H9 (cell line): ENCODE data around the gene PCA3. TPM values are rescaled to one million over a fixed set of nuclear protein-coding genes. Genes with fewer than 3 reads are reported as not detected.

Experiments
- DNase-seq: peaks from one replicate; pipeline ENCODE4 v3.0.0-alpha.2; 2017
- H2AFZ ChIP-seq: one replicate; pipeline ENCODE4 v1.6.1; 2013; ENCODE audit warnings: mild to moderate bottlenecking, low read length, control low read depth, moderate library complexity
- H2AK5ac ChIP-seq: 2 replicates; pipeline ENCODE4 v1.6.1; 2013; ENCODE audit warnings: low read length, control low read depth, mixed read lengths; ENCODE audit not compliant: insufficient read length
- H2BK120ac ChIP-seq: one replicate; pipeline ENCODE4 v1.6.1; 2013; ENCODE audit warnings: low read depth, mild to moderate bottlenecking, low read length, control low read depth, inconsistent platforms; ENCODE audit not compliant: poor library complexity, severe bottlenecking
- H2BK12ac ChIP-seq: 2 replicates; pipeline ENCODE4 v1.6.1; 2013; ENCODE audit warnings: low read length, control low read depth, mixed read lengths, low read depth; ENCODE audit not compliant: insufficient read length
- H2BK15ac ChIP-seq: 2 replicates; pipeline ENCODE4 v1.6.1; 2013; ENCODE audit warnings: low read depth, low read length, control low read depth
- H2BK20ac ChIP-seq: one replicate; pipeline ENCODE4 v1.6.1; 2013; ENCODE audit warnings: low read depth, mild to moderate bottlenecking, low read length, control low read depth, inconsistent platforms; ENCODE audit not compliant: poor library complexity, severe bottlenecking
- H2BK5ac ChIP-seq: 2 replicates; pipeline ENCODE4 v1.6.1; 2013; ENCODE audit warnings: low read length, control low read depth, mixed read lengths; ENCODE audit not compliant: insufficient read length
- H3K14ac ChIP-seq: 2 replicates; pipeline ENCODE4 v1.6.1; 2013; ENCODE audit warnings: low read length, control low read depth; ENCODE audit not compliant: insufficient read depth
- H3K18ac ChIP-seq: 2 replicates; pipeline ENCODE4 v1.6.1; 2013; ENCODE audit warnings: low read depth, mild to moderate bottlenecking, mixed read lengths, low read length, control low read depth; ENCODE audit not compliant: insufficient read length
- H3K23ac ChIP-seq: 2 replicates; pipeline ENCODE4 v1.6.1; 2013; ENCODE audit warnings: low read length, control low read depth, mixed read lengths, low read depth; ENCODE audit not compliant: insufficient read length
- H3K23me2 ChIP-seq: 2 replicates; pipeline ENCODE4 v1.6.1; 2013; ENCODE audit warnings: low read depth, mild to moderate bottlenecking, mixed read lengths, low read length, control low read depth; ENCODE audit not compliant: insufficient read length, poor library complexity, severe bottlenecking
- H3K27ac ChIP-seq: 2 replicates; pipeline ENCODE4 v1.5.1; 2013; ENCODE audit warnings: low read length, control low read depth, mixed read lengths, low read depth; ENCODE audit not compliant: insufficient read length
- H3K27me3 ChIP-seq: 2 replicates; pipeline ENCODE4 v1.6.1; 2013; ENCODE audit warnings: low read length, control low read depth, inconsistent platforms; ENCODE audit not compliant: insufficient read depth
- H3K4ac ChIP-seq: 2 replicates; pipeline ENCODE4 v1.6.1; 2013; ENCODE audit warnings: low read depth, mild to moderate bottlenecking, control low read depth, inconsistent platforms, low read length, moderate library complexity
- H3K4me1 ChIP-seq: 2 replicates; pipeline ENCODE4 v1.6.1; 2013; ENCODE audit warnings: low read length, control low read depth, inconsistent platforms; ENCODE audit not compliant: insufficient read depth
- H3K4me2 ChIP-seq: 2 replicates; pipeline ENCODE4 v1.6.1; 2013; ENCODE audit warnings: low read length, control low read depth, mixed read lengths; ENCODE audit not compliant: insufficient read length, insufficient read depth
- H3K56ac ChIP-seq: 2 replicates; pipeline ENCODE4 v1.6.1; 2013; ENCODE audit warnings: low read depth, mild to moderate bottlenecking, mixed read lengths, low read length, control low read depth; ENCODE audit not compliant: insufficient read length
- H3K79me1 ChIP-seq: 2 replicates; pipeline ENCODE4 v1.6.1; 2013; ENCODE audit warnings: low read depth, mild to moderate bottlenecking, moderate library complexity, low read length, control low read depth, inconsistent platforms; ENCODE audit not compliant: insufficient read depth, poor library complexity, severe bottlenecking
- H3K79me2 ChIP-seq: 2 replicates; pipeline ENCODE4 v1.6.1; 2013; ENCODE audit warnings: low read length, control low read depth, inconsistent platforms; ENCODE audit not compliant: insufficient read depth
- H3K9ac ChIP-seq: 2 replicates; pipeline ENCODE4 v1.6.1; 2013; ENCODE audit warnings: low read length, control low read depth, mixed read lengths; ENCODE audit not compliant: insufficient read length; ENCODE audit errors: extremely low read depth
- H3K9me3 ChIP-seq: one replicate; pipeline ENCODE4 v1.6.1; 2013; ENCODE audit warnings: low read depth, low read length, inconsistent platforms; ENCODE audit not compliant: control insufficient read depth
- H3T11ph ChIP-seq: one replicate; pipeline ENCODE4 v1.6.1; 2013; ENCODE audit warnings: mild to moderate bottlenecking, low read length, control low read depth, inconsistent platforms
- H4K20me1 ChIP-seq: one replicate; pipeline ENCODE4 v1.6.1; 2013; ENCODE audit not compliant: control insufficient read depth, insufficient read length, insufficient read depth
- H4K5ac ChIP-seq: 2 replicates; pipeline ENCODE4 v1.6.1; 2013; ENCODE audit warnings: low read depth, mild to moderate bottlenecking, mixed read lengths, low read length, control low read depth; ENCODE audit not compliant: insufficient read length
- H4K8ac ChIP-seq: replicated peaks from 2 replicates; pipeline ENCODE4 v1.6.1; 2013; ENCODE audit warnings: low read length, control low read depth, mixed read lengths, low read depth; ENCODE audit not compliant: insufficient read length
- H4K91ac ChIP-seq: 2 replicates; pipeline ENCODE4 v1.6.1; 2013; ENCODE audit warnings: low read depth, mild to moderate bottlenecking, moderate library complexity, mixed read lengths, low read length, control low read depth; ENCODE audit not compliant: insufficient read length
- H3K27ac Mint-ChIP-seq, 3 experiments: 2 replicates in 2 of 3; 3 replicates in 1 of 3; pipeline ENCODE4 v1.8.0; 2020 to 2021; ENCODE audit warnings: mixed read lengths in 3 of 3, mild to moderate bottlenecking in 1 of 3, moderate library complexity in 1 of 3
- H3K27me3 Mint-ChIP-seq: 2 replicates; pipeline ENCODE4 v1.8.0; 2021; ENCODE audit warnings: low read depth, mild to moderate bottlenecking, moderate library complexity, mixed read lengths
- H3K36me3 Mint-ChIP-seq, 3 experiments: 2 replicates in 2 of 3; 3 replicates in 1 of 3; pipeline ENCODE4 v1.8.0; 2020 to 2021; ENCODE audit warnings: low read depth in 3 of 3, mixed read lengths in 3 of 3; ENCODE audit not compliant: insufficient read depth in 1 of 3
- H3K4me1 Mint-ChIP-seq, 2 experiments: 2 replicates each; pipeline ENCODE4 v1.8.0; 2020; ENCODE audit warnings: mixed read lengths in 2 of 2
- H3K4me3 Mint-ChIP-seq, 2 experiments: 2 replicates in 1 of 2; 3 replicates in 1 of 2; pipeline ENCODE4 v1.8.0; 2020 to 2021; ENCODE audit warnings: mild to moderate bottlenecking in 2 of 2, mixed read lengths in 2 of 2, moderate library complexity in 1 of 2
- H3K9me3 Mint-ChIP-seq, 2 experiments: 2 replicates in 1 of 2; 3 replicates in 1 of 2; pipeline ENCODE4 v1.8.0; 2020; ENCODE audit warnings: mild to moderate bottlenecking in 2 of 2, mixed read lengths in 2 of 2, moderate library complexity in 1 of 2
- CTCF ChIP-seq: fragments of 200-600 bp; sonication (generic); conservative IDR thresholded peaks from 3 replicates; pipeline ENCODE4 v1.8.0; 2021; ENCODE audit warnings: antibody characterized with exemption, mild to moderate bottlenecking
- WGBS: extraction: QIAGEN DNeasy Blood & Tissue Kit; methylation state at CpG from one replicate; pipeline ENCODE4 v1.1.7; 2013; ENCODE audit warnings: missing lambda C conversion rate, low lambda C conversion rate, mixed read lengths; ENCODE audit not compliant: insufficient read length; ENCODE audit errors: extremely low coverage; 5-methylcytosine and 5-hydroxymethylcytosine counted together
- total RNA-seq: library from RNA; stranded (reverse); gene quantifications from 2 replicates; pipeline ENCODE4 v1.2.1, GENCODE V29; 2021

PCA3 gene
- total RNA-seq, 1 experiment from 2014 or later, result not detected

DNA sequence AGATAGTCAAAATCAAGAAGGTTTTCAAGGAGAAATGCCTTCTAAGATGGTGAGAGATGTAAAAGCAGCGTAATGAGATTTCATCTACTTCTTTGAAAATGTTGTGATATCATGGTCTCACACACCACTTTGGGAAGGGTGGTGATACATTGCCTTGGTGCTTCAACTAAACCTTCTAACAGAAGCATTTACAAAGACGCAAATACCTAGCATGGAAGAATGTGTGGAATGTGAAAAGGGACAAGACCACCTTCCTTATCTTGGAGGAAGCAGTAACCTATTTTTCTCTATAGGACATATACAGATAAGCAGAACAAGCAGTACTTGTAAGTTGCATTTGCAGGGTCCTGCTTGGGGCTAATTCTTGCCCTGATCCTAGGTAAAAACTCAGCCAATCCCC lies 38.8 kb downstream of the PCA3 start:
- Histone ChIP-seq H3K14ac (no peak overlapping the region), H3K27ac (no peak overlapping the region), H3K79me2 (no peaks in the 10 kb centered on the region), H2BK20ac (no peak overlapping the region), H3K27me3 (no peaks in the 10 kb centered on the region), H3K18ac (no peak overlapping the region), H3K9me3 (no peaks in the 10 kb centered on the region), H2AFZ (no peak overlapping the region), H2BK15ac (no peak overlapping the region), H3T11ph (no peak overlapping the region), H3K79me1 (no peaks in the 10 kb centered on the region), H4K8ac (no peak overlapping the region), H2AK5ac (no peak overlapping the region), H3K9ac (no peak overlapping the region), H2BK12ac (no peak overlapping the region), H2BK5ac (no peak overlapping the region), H3K4me2 (no peak overlapping the region), H4K91ac (no peak overlapping the region), H4K5ac (no peak overlapping the region), H3K4ac (no peak overlapping the region), H3K23ac (no peak overlapping the region), H4K20me1 (no peaks in the 10 kb centered on the region), H3K4me1 (peaks cover 8% of the 10 kb centered on the region; the same call in 1 of the 2 replicates), H3K56ac (no peak overlapping the region), H2BK120ac (no peak overlapping the region), H3K23me2 (no peaks in the 10 kb centered on the region)
- no peak for TF ChIP-seq CTCF
- WGBS, result no CpG with 5 or more reads among the region's 2 CpGs
- Mint-ChIP-seq H3K36me3 (peaks cover 0 to 3% (median 1%) of the 10 kb centered on the region in 3 experiments; a peak in 1 of 7 replicates), H3K27me3 (no peaks in the 10 kb centered on the region), H3K4me1 (peaks cover 21% of the 10 kb centered on the region in 2 experiments), H3K4me3 (no peak overlapping the region), H3K27ac (peak overlapping the region in 1 of 3 experiments; percentile 4; a peak in 1 of 7 replicates), H3K9me3 (no peaks in the 10 kb centered on the region)
- DNase-seq, result no peak
